Measurements from ENCODE around the gene SMOC2.

SMOC2 gene

DNA sequence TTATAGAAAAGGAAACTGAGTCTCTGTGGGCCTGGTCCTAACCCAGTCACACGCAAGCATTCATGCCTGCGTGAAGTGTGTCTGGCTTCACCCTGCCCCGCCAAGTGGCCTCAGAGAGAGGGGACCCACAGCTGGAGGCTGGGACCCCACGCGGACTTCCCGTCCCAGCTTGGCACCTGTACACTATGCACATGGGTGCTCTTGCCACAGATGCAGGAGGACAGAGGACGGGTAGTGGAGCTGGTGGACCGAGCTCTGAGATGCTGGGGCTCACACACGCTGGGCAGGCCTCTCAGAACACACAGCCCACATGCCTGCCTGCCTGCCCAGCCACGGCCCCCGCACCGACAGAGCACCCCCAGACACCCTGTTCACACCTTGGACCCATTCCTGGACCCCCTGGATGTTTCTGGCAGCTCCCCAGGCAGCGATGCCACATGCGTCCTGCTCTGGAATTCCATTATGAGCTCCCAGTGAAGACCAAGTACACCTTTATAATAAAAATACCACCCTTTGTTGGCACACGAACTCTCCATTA is 24.9 kb upstream of the SMOC2 start:
- DNase-seq (ENCODE audit: low spot score), result no peak

DNA sequence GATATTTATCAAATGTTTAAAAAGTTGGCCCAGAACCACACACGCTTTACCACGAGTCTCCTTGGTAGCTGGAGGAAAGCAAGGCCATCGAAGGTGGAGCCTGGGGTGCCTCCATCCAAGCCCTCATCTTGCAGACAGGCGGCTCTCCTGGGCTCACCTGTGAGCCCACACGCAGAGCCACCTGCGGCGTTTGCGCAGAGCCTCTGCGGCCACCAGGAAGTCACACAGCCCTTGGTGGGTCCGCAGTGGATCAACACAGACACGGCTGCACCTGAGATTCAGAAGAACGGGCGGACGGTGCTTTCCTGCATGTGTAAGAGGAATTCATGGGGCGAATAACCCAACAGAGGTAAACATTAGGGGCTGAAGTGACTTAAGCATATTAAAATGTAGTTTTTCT is 24.5 kb upstream of the SMOC2 start:
- DNase-seq (ENCODE audit: low spot score), result no peak

DNA sequence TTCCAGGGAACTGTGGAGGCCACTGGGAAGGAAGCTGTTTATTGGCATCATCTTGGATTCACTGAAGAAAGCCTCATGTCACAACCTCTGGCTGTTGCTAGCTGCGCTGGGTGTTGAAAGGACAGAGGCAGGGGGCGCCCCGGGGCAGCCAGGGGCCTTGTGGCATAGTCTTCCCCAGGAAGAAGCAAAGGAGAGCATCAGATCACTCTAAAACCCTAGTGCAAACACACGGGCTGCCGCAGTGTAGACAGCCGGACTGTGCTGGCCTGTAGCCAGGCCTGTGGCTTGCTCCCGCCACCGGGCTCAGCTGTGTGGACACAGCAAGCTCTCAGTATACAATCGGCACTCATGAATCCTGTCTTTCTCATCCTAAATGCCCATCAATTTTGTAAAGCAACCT is 23.8 kb upstream of the SMOC2 start:
- DNase-seq (ENCODE audit: low spot score), result peak; percentile 34

DNA sequence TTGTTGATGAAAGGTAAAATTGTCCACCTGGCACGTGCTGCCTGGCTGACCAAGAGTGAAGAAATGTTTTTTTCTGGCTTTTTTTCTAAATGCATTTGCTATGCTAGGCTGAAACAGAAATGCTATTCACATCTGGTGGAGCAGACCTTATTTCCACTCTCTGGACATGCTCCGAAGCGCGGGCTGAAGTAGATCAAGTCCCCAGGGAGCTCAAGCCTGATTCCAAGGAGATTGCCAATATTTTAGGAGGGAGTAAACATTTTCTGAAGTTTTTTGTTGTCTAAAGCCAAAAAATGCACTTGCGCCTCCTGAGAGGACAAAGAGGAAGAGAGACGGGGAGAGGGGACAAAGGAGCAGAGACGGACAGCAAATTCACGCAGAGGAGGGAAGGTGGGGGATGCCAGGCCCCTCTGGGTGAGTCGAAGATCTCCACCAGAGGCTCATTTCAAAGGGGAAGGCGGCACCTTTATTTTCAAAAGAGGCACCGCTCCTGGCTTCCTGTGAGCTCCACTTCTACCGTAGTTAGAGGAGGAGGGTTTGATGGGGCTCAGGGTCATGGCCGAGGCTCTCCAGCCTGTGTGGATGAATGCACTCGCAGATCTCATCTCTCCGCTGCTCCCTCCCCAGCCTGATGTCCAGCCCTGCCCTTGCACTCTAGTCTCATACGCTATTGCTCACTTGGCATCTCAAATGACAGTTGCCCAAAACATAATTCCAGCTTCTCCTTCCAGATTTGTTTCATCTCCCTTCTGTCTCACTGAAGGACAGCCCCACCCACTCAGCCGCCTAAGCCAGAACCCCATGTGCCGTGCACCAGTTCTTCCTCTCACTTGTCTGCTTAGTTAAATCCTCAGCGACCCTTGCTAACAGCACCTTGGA is 23.1 kb upstream of the SMOC2 start:
- DNase-seq (ENCODE audit: low spot score), result no peak

DNA sequence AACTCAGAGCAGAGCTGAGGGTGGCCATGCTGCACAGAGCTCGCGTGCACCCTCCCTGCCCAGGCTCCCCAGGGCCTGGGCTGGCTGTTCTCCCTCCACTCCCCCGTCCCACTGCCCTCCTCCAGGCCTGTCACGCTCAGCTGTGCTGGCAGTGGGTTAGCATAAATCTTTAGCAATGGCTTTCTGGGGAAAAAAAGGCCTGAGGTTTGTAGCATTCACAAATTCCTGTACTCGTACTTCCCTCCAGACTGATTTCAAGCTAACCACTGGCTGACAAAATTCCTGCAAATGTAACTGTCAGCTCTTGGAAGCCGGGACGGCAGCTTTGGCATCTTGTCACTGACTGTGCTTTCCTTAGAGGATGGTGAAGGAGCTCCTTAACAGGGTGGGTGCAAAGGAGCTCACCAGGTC is 22.3 kb upstream of the SMOC2 start:
- no peak for DNase-seq (ENCODE audit: low spot score)

DNA sequence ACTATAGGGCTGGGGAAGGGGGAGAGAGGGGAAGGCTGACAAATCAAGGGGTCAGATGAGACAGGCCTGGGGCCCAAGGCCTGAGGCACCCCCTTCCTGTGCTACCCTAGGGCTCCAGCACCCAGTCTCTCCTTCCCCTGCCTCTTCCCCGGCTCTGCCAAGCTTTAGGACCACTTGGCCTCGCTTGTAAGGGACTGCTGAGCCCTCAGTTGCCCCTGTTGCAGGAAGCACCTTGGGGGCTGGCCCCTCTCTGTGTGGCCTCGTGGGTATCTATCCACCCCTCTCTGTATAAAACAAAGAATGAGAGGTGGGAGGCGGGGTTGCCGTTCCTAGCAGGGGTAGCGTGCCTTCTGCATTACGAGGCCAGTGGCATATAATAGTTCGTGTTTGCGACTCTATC is 21.4 kb upstream of the SMOC2 start:
- no peak for DNase-seq (ENCODE audit: low spot score)

DNA sequence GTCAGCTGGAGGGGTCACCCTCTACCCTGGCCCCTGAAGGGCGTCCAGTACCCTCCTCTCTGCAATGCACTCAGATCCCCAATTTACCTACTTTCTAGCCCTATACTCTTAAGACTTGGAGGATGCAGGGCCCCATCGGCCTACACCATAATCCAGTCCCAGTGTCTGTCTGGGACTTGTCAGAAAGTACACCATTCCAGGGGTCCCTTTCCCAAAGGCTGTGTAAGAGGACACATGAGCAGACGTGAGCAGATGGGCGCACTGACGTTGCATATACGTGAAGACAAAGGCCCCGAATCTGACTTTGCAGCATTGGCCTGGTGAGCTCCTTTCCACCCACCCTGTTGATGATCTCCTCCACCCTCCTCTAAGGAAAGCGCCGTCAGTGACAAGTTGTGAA is 20.9 kb upstream of the SMOC2 start:
- no peak for DNase-seq (ENCODE audit: low spot score)

DNA sequence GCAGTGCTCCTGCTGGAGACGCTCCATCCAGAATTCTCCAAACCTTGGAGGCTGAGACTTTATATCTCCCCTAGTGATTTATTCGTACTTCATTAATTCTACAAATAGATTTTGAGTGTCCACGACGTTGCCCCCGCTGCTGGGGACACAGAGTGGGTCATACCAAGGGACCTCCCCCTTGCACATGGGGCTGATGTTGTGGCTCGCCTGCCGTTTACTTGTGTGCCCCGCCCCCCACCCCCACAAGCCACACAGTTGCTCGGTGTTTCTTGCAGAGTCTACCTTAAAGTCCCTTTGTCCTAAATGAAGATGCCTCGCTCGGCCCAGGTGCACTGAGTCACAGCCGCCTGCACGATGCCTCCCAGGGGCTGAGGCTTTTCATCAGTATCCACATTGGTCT is 20.3 kb upstream of the SMOC2 start:
- no peak for DNase-seq (ENCODE audit: low spot score)

DNA sequence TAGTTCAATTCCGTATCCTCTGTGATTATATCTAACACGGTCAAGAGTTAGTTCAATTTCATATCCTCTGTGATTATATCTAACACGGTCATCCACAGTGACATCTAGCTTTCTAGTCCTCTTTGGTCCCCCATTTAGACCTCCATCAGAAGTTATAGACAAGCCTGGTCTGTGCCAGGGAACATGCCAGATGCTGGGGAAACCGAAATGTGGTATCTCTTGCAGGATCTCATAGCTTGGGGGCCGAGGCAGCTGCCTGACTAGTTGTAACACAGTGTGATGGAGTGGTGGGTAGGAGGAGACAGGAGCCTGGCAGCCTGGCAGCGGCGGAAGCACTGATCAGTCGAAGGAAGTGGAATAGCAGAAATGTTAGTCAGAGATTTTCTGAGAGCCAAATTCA is 13.8 kb upstream of the SMOC2 start:
- DNase-seq (ENCODE audit: low spot score), result no peak

DNA sequence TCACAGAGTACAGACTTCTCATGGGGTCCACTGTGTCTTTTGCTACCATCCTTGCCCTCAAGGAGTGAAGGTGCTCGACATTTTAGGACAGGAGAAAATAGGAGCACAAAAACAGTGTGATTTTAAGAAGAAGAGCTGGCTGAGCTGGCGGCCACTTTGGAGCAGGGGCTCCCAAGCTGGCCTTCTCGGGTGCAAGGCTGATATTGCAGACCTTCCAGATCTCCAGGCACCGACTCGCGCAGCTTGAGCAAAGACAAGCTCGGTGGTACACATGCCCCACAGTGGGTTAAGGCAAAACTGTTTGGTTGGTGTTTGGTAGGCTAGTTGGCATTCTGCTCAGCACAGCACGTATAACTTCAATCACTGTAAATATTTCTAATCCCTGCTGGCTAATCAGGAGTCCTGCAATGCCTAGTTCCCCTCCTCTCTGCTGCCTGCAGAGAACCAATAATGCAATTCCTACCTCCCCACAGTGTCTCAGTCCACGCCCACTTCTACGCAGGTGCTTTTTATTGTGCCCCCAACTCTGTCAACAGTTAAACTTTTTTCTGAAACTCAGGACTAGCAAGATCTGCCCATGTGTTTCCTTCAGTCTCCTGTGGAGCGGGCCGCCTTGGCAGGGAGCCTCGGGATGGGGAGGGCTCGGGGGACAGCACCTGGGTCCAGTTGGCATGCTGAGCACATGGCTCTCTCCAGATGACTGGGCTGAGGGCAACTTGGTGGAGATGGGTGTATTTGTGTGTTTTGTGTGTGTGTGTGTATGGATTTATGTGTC is 12.7 kb upstream of the SMOC2 start:
- no peak for DNase-seq (ENCODE audit: low spot score)

DNA sequence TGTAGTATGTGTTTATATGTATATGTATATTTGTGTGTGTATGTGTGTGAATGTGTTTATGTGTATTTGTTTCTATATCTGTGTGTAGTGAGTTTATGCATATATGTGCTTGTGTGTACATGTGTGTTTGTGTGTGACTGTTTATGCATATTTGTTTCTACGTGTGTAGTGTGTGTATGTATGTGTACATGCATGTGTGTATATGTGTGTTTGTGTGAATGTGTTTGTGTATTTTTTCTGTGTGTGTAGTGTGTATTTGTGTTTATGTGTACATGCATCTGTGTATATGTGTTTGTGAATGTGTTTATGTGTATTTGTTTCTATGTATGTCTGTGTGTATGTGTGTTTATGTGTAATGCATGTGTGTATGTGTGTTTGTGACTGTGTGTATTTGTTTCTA is 12.1 kb upstream of the SMOC2 start:
- no peak for DNase-seq (ENCODE audit: low spot score)

DNA sequence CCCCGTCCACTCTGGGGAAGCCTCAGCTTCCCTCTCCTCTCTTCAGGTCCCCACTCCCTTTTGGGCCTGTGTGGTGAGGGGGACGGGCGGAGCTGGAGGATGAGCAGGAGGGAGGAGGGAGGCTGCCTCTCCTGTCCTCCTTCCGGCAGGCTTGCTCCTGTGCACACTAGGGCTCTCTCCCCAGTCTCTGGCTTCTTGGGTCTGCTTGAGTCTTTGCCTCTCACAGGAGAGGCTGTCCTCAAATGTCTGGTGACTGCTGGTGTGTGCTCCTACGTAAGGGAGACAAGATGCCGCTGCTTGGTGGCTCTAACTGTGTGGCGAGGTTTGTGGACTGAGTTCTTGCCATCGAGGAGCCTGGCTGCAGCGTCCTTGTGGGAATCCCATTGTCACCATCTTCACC is 8.8 kb upstream of the SMOC2 start:
- DNase-seq (ENCODE audit: low spot score), result no peak

DNA sequence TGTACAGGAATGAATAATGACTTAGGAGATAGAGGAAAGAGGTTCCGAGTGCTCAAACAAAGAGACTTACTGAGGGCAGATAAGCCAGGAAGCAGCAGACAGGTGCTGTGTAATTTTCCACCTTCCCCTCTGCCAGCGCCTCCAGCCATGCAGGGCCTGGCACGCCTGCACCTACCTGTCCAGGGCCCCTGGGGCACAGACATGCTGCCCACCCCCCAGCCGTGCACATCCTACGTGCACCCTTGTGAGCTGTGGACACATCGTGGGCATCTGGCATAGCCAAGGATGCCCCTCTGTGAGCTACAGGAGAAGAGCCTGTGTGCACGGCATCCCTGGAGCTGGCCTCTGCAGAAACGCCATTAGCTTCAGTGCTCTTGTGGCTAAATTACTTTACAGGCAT is 7.1 kb upstream of the SMOC2 start:
- DNase-seq (ENCODE audit: low spot score), result no peak

DNA sequence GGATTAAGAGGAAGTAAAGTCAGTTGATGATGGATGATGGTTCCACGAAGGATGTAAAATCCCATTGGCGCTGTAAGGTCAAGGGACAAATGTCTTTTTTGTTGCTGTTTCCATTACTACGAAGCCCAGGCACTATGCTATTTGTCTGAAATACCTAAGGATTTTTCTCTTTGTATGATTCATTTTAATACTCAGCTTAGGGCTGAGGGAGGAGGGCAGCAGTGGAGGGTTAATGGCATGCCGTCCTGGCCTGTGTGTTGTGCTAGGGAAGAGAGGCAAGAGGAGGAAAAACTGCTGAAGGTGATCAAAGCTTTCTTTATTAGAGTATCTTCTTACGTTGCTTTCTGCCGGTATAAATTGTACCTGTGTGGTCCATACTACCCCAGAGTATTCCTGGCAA is 6.5 kb upstream of the SMOC2 start:
- no peak for DNase-seq (ENCODE audit: low spot score)

DNA sequence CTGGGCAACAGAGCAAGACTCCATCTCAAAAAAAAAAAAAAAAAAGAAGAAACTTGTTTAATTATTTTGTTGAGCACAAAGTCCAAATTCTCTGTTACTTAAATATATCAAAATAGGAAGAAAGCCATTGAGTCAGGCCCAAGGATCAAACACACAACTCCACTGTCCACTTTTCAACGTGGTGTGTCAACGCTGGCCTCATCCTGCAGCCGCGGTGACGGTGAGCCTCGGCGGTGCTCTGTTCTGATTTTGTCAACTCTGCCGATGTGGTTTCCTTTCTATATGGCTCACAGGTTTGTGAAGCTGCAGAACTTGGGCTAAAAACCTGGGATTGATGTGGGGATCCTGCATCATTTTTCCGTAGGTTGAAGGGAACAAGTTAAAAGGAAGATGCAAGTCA is 3.2 kb upstream of the SMOC2 start:
- no peak for DNase-seq (ENCODE audit: low spot score)

DNA sequence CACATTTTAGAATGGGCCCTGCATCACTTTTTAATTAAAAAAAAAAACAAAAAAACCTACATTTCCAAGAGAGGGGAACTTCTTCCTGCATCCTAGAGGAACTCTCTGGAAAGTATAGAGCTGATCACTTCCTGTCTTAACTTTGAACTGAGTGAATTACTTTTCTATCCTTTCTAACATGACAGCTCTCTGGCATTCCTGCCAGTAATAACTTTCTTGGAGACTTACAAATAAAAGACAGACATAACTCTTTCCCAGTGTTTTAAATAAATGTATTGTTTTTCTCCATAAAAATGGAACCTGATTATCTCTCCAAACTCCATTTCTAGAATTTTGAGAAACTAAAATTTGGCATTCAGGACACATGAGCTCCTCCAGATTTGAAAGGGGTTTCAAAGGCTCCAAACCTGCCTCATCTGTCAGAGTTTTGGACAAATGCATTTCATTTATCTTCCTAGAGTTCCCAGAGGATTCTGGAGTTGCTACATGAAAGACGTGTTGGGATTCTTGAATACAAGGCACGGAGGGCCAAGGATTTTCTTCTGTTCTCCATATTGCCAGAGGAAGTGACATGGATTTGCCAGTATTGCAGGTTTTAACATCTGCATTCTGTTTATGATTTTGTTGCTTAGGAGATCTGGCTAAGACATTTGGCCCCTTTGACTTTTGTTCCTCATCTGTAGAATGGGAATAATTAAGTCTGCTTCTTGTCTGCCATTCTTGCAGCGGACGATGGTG is 2.0 kb upstream of the SMOC2 start:
- DNase-seq (ENCODE audit: low spot score), result no peak

DNA sequence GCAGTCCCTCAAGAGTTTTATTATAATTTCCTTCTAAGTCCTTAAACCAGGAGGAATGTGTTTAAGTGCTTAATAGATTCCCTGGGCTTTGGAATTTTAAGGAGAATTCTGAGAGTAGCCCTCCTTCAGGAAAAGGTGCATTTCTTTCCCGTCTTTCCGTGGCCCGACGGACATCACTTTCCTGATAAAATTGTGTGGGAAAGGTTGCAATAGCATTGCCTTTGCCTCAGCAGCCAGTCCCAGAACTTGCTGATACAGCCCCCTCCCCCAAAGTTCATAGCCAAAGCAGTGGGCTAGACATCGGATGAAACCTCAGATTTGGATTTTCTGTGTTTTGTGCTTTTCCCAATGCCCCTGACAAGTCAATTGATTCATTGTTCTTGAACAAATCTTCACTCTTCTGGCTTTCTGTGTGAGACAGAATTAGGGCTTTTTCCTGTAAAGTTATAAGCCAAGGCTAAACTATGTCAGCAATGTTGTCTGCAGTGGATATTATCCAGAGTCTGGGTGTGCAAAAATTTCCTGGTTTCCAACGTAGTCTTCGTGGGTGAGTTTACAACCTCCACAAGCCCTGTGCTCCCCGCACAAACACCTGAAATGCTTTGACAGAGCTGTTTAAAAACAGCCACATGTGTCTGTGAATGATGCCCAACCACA is 1.1 kb upstream of the SMOC2 start:
- DNase-seq (ENCODE audit: low spot score), result no peak

DNA sequence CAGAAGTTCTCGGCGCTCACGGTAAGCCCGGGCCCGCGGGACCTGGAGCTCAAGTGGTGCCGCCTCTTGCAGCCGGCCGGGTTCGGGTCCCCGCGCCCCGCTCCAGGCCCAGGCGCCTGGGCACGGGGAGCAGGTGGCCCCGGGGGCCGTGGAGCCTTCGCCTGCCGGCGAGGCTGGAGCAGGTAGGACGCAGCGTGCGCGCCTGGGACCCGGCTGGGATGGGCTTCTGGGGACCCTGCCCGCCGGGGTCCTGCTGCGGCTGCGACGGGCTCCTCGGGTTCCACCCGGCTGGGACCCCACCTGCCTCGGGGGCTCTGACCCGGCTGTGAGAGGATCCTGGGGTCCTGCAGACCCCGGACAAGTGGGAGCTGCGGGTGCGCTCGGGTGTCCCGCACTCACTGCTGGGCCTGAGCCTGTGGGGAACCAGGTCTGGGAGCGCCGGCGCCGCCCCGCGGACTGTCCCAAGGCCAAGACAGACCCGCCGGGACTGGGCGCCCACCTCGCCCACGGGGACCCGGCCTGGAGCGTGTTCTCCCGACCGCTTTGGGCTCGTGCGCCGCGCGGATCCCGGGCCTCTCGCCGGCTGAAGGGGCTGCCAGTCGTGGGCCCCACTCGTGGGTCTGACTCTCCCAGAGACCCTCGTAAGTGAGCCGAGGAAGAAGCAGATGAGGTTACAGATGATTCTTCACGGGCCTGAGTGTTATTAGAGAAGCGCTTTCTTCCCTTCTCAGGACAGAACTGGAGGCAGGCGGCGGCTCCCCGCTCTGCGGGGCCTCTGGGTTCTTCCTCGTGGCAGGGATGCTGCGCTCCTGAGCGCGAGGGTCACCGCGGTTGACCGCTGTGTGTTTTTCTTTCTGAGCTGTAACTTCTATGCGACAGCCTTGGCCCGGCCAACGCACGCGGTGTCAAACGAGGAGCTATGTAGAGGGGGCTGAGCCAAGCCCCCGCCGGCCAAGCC is 729 bp downstream of the SMOC2 start:
- DNase-seq (ENCODE audit: low spot score), result no peak

DNA sequence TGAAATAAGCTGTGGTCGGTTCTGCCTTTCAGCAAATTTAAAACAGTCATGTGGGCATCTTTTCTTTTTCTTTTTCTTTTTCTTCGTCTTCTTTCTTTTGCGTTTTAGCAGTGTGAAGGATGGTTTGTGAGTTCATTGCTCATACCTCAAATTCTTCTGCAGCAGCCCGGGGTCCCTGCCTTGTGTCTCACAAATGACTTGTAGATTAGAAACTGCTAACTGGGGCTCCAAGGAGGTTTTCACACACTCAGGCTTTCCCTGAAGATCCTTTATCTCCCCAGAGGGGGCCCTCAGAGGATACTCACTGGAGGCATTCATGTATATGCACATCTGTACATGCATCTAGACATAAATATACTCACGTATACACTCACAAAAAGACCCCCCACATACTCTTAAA is 1.7 kb downstream of the SMOC2 start:
- no peak for DNase-seq (ENCODE audit: low spot score)

DNA sequence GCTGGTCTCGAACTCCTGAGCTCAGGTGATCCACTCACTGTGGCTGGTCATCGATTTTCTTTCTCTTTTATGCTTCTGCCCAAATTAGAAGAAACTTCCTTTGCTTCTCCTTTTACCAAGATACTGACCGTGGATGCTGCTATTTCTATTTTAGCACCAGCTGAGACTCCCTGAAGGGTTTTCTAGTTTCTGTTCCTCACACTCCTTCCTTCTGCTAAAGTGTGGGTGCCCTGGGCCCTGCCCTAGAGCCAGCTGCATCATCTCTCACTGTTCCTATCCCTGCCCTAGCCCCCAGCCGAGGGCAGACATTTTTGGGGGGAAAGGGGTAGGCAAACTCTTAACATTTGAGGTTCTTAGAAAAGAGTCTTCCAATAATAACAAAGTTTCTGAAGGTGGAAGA is 6.3 kb downstream of the SMOC2 start:
- DNase-seq (ENCODE audit: low spot score), result no peak

DNA sequence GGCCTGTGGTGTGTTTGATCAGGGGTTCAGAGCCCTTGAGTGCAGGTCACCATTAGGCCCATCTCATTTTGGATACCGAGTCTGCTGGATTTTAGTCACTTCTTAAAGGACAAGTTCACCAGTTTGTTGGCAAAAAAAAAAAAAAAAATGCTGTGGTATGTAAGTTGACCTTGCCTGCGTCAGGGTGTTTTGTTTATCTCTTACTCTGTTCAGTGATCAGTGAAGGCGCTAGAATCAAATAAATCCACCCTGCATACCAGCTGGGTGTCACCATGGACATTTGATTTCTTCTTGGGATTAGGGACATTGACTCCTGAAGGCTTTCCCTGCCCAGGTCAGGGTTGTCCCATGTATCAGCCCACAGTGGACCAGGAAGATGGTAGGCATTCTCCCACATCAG is 6.7 kb downstream of the SMOC2 start:
- no peak for DNase-seq (ENCODE audit: low spot score)

All from HuH-7 (cell line).